HG02970 (cell line): ENCODE data around the gene EXD3.

Experiments used
- ATAC-seq: cut with Tn5 transposase; IDR thresholded peaks from one replicate; pipeline ENCODE4 v1.9.1; 2021; ENCODE audit warnings: mild to moderate bottlenecking, moderate library complexity, moderate number of reproducible peaks; ENCODE audit not compliant: unreplicated experiment, low FRiP score

Gene EXD3

GRCh38 chr9:137312852-137313325, 110.1 kb downstream of the EXD3 start:
- ATAC-seq: no peak

- ATAC-seq: no peak
Observed at GRCh38 chr9:137311986-137312851, 110.7 kb downstream of the EXD3 start.

GRCh38 chr9:137311171-137311985, 111.6 kb downstream of the EXD3 start:
- no peak for ATAC-seq

GRCh38 chr9:137310189-137311052, 112.5 kb downstream of the EXD3 start:
- ATAC-seq: no peak

- no peak for ATAC-seq
Observed at GRCh38 chr9:137309368-137310188, 113.4 kb downstream of the EXD3 start.

- no peak for ATAC-seq
Observed at GRCh38 chr9:137308057-137308619, 114.8 kb downstream of the EXD3 start.

- ATAC-seq: no peak
Observed at GRCh38 chr9:137307255-137308056, 115.5 kb downstream of the EXD3 start.

- ATAC-seq: no peak
Observed at GRCh38 chr9:137306850-137307254, 116.1 kb downstream of the EXD3 start.

GRCh38 chr9:137306066-137306849, 116.7 kb downstream of the EXD3 start:
- ATAC-seq: no peak

- no peak for ATAC-seq
Observed at GRCh38 chr9:137305798-137306065, 117.2 kb downstream of the EXD3 start.

GRCh38 chr9:137305060-137305797, 117.7 kb downstream of the EXD3 start:
- no peak for ATAC-seq

GRCh38 chr9:137304383-137305059, 118.4 kb downstream of the EXD3 start:
- ATAC-seq: no peak

- ATAC-seq: no peak
Observed at GRCh38 chr9:137303893-137304382, 119.0 kb downstream of the EXD3 start.

- no peak for ATAC-seq
Observed at GRCh38 chr9:137303151-137303892, 119.6 kb downstream of the EXD3 start.

- ATAC-seq: no peak
Observed at GRCh38 chr9:137302449-137303150, 120.4 kb downstream of the EXD3 start.
